SU-DHL-6 (cell line): Measurements from ENCODE around the gene NOD1.

Experiments
- EZH2phosphoT487 ChIP-seq: fragments of 200-600 bp; sonication (generic), shearing (Covaris generic); conservative IDR thresholded peaks from 2 replicates; pipeline ENCODE4 v1.6.1; 2018; ENCODE audit warnings: mild to moderate bottlenecking, antibody characterized with exemption, low read length, moderate library complexity, mixed read lengths
- TF ChIP-seq, protein P1 (sequence below): fragments of 200-600 bp; sonication (generic); IDR thresholded peaks from one replicate; pipeline ENCODE4 v1.5.1; 2017; ENCODE audit warnings: antibody characterized with exemption, mild to moderate bottlenecking, low read length, moderate library complexity; ENCODE audit not compliant: insufficient read depth, poor library complexity, severe bottlenecking

DNA sequence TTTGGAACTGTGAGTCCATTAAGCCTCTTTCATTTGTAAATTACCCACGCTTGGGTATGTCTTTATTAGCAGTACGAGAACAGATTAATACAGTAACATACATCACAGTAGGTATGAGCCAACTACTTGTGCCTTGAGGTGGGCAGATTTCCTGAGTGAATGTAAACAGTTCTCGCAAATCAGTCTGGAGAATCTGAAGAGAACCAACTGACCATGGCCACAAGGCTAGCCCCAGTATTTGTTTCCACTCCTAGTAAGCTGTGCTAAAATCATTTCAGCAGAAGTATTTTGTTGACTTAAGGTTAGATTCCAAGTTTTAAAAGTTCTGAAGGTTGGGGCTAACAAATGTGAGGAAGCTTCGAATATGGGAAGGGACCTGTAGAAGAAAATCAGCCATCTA lies 82.9 kb downstream of the NOD1 start:
- TF ChIP-seq, protein P1, sequence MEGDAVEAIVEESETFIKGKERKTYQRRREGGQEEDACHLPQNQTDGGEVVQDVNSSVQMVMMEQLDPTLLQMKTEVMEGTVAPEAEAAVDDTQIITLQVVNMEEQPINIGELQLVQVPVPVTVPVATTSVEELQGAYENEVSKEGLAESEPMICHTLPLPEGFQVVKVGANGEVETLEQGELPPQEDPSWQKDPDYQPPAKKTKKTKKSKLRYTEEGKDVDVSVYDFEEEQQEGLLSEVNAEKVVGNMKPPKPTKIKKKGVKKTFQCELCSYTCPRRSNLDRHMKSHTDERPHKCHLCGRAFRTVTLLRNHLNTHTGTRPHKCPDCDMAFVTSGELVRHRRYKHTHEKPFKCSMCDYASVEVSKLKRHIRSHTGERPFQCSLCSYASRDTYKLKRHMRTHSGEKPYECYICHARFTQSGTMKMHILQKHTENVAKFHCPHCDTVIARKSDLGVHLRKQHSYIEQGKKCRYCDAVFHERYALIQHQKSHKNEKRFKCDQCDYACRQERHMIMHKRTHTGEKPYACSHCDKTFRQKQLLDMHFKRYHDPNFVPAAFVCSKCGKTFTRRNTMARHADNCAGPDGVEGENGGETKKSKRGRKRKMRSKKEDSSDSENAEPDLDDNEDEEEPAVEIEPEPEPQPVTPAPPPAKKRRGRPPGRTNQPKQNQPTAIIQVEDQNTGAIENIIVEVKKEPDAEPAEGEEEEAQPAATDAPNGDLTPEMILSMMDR, result no peak
- TF ChIP-seq EZH2phosphoT487, result no peak
